HG03060 (cell line): Measurements from ENCODE around the gene RPS15.
"Not testable (repeated sequence)": the region's sequence is repeated elsewhere in the genome, so short reads cannot be mapped to it uniquely, and the experiment has no call there.

Source experiments
- ATAC-seq: cut with Tn5 transposase; IDR thresholded peaks from one replicate; pipeline ENCODE4 v1.9.1; 2021; ENCODE audit warnings: low read depth, moderate number of reproducible peaks; ENCODE audit not compliant: unreplicated experiment

RPS15 gene

DNA sequence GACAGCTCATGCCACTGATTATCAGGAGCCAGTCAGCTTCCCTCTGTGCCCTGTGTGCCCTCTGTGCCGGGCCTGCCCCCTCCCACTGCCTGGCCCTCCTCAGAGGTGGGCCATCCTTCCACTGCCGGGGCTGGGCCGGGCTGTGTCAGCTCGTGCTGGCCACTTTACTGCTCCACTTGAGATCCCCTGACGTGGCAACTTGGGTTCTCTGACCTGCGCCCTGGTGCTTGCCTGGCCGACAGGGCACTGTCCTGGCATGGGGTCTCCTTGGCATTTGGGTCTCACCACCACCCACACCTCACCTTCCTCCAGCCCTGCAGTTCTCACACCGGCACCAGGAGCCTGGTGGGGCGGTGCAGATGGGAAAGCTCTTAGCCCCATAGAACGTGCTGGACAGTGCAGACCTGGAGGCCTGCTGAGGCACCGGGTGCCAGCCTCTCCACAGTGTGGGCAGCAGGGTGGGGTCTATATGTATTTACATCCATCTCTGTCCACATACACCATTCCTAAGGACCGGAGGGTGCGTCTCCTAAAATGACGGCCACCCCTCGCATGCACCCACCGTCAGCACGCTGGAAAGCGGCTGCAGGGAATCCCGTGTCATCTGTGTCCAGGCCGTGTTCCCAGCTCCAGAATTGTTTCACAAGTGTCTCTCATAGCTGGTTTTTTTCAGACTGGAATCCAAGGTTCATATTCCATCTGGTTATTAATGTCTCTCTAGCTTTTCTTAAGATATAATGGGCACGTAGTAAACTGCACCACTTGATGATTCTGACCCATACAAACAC is 19.1 kb upstream of the RPS15 start:
- no peak for ATAC-seq

DNA sequence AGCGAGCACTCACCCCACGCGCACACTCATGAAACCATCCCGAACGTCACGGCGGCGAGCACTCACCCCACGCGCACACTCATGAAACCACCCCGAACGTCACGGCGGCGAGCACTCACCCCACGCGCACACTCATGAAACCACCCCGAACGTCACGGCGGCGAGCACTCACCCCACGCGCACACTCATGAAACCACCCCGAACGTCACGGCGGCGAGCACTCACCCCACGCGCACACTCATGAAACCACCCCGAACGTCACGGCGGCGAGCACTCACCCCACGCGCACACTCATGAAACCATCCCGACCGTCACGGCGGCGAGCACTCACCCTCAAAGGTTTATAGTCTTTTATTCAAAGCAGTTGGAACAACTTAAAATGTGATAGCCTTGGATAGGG is 18.1 kb upstream of the RPS15 start:
- ATAC-seq = not testable (repeated sequence)

DNA sequence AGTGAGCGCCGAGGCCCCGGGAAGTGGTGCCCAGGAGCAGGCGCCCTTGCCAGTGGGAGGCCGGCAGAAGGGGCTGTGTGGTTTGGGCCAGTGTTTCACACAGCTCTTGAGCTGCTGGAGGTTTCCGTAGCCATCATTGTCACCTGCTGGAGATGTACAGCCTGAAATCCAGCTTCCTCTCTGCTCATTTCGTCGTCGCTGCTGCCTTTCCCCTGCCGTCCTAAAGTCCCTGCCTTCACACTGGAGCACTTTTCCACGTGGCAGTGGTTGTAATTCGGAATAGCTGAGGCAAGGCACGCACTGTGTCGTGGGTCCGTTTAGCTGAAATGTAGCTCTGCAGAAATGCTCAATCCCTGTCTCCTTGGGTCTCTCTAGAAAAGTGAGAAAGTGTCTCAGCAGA is 17.6 kb upstream of the RPS15 start:
- ATAC-seq = no peak

DNA sequence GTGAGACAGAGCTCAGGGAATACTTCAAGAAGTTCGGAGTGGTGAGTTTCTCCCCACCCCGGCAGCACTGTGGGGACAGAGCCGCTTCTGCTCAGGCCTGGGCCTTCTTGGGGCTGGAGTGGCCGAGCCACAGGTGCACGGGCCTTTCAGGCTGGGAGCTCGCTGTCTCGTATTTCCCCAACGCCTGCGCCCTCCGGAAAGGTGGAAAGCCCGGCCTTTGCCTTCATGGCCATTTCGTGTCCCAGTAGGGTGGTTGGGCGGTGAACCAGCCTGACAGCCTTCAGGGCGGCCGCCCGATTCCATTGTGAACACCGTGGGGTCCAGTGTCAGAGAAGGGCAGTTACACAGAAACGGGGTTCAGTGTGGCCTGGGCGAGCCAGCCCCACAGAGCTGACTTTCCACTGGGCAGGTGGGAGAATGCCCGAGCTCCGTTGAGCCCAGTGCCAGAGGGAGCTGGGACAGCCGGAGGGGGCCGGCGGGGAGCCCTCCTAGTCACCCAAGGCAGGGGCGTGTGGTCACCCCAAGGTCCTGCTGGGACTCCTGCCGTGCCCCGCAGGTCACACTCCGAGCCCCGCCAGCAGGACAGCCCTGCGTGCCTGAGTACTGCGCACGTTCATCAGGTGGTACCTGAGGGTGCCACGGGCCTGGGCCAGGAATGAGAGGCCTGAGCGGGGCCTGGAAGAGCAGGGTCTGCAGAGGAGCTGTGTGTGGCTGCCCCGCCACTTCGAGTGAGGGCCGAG is 16.8 kb upstream of the RPS15 start:
- no peak for ATAC-seq

DNA sequence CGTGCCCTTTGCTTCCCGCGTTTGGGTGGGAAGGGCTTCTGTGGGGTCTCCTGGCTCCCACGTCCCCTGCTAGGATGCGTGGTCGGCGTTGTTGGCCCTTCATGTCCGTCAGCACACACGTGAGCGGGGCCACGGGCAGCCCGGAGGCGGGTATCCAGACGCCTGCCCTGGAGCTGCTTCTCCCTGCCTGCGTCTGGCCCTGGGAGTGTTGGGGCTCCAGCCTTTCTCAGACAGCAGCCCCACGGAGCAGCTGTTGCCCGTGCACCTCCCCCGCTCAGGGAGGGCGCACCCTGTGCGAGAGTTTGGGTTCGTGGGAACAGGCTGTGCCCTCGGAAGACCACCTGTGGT is 16.3 kb upstream of the RPS15 start:
- ATAC-seq = no peak

DNA sequence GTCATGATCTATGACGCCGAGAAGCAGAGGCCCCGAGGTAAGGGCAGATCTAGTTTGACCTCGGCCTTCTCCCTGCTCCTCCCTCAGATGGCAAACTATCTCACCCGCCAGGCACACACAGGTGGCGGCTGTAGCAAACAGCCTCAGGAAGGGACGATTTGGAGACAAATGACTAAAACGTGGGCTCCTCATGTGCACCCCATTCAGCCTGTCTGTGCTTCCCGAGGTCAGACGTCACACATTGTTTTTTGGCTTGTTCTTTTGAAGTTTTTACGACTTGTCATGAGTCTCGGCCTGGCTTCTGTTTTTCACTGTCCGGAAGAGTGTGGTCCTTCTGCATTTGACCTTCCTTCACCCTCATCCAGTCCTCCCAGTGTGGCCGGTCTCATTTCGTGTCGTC is 15.8 kb upstream of the RPS15 start:
- no peak for ATAC-seq

DNA sequence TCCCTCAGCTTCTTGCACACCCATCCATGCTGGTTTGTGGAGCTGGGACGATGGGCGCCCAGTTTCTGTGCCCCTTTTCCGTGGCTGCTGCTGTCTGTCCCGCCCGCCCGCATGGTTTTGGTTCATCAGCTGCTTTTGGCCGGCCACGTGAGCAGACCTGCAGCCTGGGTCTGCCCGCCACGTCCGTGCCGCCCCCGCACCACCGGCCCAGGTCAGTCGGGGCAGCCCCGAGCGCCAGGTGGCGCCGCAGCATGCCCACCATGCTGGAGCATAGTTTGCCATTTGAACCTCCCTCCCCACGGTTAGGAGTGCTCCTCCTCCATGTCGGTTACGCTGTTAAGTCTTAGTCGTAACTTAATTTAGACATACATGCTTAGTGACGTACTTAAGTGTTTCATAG is 15.3 kb upstream of the RPS15 start:
- no peak for ATAC-seq

DNA sequence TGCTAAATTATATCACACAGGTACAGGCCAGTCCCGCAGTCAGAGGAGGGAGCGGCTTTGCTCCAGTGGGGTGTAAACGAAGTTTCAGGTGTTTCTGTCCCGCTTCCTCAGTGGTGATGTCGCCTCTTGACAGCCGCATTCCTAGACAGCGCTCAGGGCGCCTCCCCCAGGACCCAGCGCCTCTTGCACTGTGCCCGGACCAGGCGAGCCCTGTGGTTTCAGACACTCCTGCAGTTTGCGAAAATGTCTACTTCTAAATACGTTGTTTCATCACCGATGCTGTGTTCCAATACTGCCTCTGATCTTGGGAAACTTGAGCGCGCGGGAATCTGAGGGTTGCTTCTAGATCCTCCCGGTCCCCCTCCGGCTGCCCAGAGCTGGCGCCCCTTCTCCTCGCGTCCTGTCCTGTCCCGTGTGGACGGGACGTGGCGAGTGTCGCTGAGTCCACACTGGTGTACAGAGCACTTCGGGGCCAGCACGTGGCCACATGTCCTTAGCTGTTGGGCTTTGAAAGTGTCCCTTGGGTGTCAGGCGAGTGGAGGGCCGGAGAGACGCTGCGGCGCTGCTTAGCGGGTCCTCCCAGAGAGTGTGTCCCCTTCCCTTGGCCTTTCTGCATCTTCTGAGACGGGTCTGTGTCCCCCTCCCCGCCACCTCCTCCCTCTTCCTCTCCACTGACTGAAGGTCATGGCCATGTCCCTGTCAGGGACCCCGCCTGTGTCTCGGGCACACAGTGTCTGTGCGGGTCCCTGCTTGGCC is 14.6 kb upstream of the RPS15 start:
- ATAC-seq = no peak

DNA sequence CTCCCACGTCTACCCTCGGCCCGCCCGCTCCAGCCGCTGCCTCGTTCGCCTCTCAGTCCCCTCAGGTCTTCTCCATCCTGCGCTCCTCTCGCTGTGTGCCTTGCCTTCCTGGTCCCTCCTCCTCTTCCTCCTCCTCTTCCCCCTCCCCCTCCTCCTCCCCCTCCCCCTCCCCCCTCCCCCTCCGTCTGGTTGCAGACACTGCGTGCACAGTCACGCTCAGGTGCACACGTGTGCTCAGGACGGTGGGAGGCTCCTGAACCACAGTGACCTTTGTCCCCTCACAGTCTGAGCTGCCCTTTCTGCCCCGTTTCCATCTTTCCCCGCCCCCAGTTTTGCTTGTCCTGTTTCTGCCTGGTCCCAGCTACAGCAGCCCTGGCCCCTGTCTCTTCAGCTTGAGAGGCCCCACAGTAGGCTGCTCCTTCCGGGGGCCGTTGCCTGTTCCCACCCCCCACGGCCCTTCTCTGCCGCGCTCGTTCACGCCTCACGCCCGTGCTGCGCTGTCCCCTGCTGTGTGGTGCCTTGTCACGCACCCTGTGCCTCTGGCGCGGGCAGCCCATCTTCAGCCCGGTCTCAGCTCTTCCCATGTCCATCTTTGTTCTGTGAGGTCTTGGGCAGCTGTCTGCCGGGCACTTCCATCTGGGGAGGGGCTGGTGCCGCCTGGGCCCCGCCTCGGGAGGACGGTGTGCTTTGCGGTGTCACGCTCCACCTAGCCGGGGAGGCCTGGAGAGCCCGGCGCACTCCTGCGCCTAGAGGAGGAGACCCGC is 13.8 kb upstream of the RPS15 start:
- no peak for ATAC-seq

DNA sequence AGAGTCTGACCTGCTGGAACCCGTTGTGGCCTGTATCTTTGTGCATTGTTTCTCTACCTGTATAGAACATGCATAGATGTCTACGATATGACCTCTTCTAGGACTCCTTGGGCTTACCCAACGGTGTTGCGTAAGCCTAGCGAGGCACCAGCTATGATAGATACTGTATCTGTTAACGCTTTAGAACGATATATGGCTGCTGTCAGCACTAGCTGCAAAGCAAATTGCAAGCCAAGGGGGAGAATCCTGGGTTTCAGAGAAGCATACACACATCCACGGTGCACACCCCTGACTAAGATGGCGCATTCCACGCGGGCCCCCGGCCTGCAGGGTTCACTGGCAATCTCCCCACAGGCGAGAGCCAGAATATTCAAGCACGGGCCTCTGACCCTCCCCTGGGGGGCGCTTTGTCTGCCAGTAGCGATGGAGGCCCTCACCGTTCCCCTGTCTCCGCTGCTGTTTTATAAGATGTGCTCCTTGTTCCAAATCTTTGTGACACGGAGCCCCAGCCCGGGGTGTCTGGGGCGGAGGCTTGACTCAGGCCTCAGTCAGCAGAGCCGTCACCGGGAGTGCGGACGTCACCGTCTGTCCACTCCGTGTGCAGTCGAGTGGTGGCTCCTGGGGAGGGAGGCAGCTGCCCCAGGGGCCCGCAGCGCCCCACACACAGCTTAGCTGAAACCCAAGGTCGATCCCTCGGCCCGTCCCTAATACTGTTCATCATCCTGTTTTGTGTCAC is 12.9 kb upstream of the RPS15 start:
- no peak for ATAC-seq

DNA sequence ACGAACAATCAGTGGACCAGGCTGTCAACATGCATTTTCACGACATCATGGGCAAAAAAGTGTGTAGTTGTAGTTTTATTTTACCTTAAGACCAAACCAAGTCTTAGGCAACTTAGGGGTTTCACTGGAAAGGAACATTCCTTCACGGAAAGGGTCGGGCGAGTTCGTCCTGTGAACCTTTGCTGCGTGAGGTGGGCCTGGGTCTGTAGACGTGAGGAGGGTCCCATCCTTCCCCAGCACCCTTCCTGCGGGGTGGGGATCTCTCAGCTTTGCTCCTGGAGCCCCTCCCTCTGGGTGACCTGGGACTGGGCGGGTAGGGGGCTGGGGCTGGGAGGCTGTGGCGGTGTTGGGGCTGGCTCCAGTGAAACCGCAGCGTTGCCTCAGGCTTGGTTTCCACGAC is 12.3 kb upstream of the RPS15 start:
- ATAC-seq = no peak

DNA sequence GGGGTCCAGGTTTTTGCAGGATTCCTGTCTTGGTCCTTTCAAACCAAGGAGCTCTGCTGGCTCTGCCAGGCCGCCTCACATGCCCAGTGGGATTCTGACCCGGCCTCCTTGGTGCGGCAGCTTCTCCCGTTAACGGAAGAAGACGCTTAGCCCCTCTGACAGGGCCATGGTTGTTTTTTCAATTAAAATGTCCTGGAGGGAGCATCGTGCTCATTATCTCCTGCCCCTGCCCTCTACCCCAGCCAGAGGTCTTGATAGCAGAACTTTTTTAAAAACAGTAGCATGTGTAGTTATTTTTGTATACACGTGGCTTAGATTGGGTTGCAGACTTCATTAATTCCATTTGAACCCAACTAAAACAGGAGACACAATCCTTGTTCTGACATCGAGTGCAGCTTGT is 11.5 kb upstream of the RPS15 start:
- ATAC-seq = no peak

DNA sequence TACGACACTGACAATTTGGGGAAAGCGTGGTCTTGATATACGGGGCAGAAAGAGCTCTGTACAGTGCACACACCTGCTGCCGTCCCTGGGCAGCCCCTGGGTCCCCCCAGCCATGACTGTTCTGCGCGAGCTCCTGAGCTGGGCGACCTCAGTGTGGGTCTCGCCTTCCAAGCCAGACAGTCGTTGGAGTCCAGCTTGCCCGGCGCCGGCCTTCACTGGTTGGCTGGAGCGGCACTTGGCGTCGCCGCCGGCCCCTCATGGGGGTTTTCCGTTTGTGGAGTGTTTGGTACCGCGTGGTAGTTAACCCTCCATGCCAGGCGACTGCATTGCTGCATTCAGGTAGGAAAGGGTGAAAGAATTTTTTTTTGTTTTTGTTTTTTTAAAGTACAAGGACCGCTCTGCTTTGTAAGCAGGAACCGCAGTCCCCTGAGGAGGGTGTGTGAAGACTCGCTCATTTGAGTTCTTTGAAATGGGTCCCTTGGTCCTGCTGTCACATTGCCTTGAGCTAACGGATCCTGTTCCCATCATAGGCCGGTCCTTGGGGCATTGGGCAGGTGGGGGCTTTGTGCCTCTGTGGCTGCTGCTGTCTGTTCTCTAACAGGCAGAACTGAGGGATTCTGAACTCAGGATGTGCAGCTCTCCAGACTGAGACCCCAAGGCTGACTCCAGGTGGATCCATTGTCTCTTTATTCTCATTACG is 10.8 kb upstream of the RPS15 start:
- no peak for ATAC-seq

DNA sequence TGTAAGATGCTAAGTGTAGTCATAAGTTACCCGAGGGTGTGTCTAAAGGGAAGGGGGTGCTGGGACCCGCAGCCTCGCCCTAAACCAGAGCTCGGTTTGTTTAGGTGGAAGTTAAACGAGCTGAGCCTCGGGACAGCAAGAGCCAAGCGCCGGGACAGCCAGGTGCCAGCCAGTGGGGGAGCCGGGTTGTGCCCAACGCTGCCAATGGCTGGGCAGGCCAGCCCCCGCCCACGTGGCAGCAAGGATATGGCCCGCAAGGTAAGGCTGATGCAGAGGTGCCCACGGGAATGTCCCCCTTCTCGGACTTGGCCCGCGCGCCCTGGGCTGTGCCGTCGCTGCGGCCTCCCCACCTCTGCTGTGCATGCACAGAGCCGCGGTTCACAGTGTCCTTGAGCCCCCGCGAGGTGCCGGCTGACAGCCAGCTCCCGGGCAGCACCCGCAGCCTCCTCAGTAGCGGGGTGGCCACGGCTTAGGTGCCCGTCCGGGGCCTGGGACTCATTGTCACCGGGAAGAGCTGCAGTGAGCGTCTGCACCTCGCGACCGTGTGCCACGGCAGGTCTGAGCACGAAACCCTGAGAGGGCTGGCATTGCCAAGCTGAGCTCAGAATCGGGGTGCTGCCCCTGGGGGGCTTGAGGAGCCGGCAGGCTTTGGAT is 9.3 kb upstream of the RPS15 start:
- no peak for ATAC-seq

DNA sequence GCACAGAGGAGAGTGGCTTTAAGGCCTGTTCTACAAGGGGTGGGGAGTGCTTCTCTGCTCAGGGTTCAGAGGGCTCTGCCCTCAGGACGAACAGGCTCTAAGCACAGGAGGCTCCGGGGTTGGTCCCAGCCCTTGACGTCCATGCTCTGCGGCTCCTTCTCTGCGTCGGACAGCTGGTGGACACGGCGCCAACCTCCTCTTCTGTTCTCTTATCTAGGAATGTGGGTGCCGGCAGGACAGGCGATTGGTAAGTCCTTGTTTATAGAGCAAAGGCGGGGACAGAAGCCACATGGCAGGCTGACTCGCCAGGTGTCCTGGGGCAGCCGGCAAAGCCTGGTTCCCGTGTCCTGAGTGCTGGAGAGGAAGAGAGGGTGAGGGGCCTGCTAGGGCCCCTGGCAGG is 8.4 kb upstream of the RPS15 start:
- ATAC-seq = no peak

DNA sequence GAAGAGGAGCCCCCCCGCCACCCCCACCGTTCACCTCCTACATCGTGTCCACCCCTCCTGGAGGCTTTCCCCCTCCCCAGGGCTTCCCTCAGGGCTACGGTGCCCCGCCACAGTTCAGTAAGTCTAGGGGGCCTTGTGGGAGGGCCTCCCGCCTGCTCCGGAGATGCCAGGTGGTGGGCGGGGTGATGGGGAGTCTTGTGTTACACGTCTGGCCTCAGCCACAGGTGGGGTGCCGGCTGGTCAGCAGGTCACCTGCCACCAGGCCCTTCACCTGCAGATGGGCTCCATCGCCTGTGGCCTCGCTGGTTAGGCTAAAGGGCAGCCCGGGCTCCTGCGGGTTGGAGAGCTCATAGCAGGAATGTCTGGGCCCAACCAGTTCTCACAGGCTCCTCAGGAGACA is 8.0 kb upstream of the RPS15 start:
- ATAC-seq = no peak

DNA sequence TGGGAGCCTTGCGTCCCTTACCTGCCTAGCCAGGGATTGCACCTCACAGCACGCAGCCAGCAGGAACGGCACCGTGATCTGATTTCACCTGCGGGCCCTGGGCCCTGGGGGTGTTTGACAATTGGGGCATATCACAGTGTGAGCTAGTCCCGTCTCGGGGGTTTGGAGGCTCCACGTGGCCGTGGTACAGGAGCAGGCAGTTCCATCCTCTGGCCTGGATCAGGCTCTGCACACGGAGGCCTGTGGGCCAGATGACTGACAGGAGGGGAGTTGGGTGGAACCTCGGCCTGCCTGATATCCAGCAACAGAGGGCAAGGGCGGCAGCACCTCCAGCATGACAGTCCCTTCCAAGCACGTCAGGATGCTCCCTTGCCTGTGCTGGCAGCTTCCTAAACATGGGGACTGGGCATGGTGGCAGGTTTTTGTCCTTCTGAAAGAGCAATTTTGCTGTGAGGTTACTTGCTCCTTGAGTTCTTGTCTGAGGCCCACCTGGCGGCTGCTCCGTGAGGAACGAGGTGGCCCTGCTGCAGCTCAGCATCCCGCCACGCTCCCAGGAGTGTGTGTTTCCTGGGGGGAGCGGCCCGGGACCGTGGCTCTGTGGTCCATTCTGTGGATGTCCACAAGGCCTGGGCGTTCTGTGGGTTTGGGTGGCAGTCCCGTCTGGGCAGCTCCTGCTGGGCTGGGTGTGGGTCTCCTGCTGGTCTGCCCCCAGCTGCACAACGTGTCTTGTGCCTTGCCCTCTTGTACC is 6.3 kb upstream of the RPS15 start:
- no peak for ATAC-seq

DNA sequence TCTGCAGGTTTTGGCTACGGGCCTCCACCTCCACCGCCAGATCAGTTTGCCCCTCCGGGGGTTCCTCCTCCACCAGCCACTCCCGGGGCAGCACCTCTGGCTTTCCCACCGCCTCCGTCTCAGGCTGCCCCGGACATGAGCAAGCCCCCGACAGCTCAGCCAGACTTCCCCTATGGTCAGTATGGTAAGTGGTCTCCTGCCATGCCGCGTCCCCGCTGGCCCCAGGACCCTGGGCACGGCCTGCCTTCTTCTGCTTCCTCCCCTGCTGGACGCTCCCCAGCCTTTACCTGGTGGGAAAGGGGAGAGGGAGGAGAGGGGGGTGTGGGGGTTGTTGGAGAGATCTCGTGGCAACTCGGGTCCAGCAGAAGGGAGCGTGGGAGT is 5.7 kb upstream of the RPS15 start:
- no peak for ATAC-seq
